Measurements from ENCODE around the gene ERLEC1. TPM values are rescaled to one million over a fixed set of nuclear protein-coding genes. Genes with fewer than 3 reads are reported as not detected.
A peak's percentile ranks its signal among the peaks of the same experiment; 100 is the strongest.

The ERLEC1 gene
- total and polyA plus RNA-seq, 4 donors: 28.8 to 32.0 (median 30.4) TPM

DNA sequence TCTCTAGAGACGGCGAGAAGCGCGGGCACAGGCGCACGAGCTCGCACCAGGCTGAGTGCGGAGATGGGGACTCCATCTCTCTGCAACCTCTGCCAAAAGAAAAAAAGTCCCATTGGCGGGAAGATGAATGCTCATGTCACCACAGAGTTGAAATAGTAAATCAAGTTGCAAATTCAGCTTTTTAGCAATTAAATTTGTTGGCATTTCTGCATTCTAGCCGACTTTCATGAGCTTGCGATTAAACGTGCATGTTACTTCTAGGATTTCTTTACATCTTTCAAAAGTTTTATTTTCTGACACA is 18.7 kb upstream of the ERLEC1 start:
- Histone ChIP-seq H3K4me3 (ENCODE audit: low read depth in 1 of 3, low read length in 3 of 3) (peak overlapping the region; percentile 70 to 97 (median 94)), H3K4me1 (ENCODE audit: control insufficient read depth in 4 of 4, insufficient read depth in 4 of 4, low read length in 3 of 4) (peaks cover 0 to 8% (median 4%) of the 10 kb centered on the region in 4 donors), H3K27me3 (ENCODE audit: control insufficient read depth in 4 of 4, insufficient read depth in 4 of 4, low read length in 3 of 4) (no peaks in the 10 kb centered on the region), H3K27ac (ENCODE audit: low read depth in 1 of 2, low read length in 2 of 2) (peak overlapping the region; percentile 73 to 74), H3K36me3 (ENCODE audit: control insufficient read depth in 4 of 4, insufficient read depth in 3 of 4, low read depth in 1 of 4, low read length in 3 of 4) (peaks cover 3% of the 10 kb centered on the region in 4 donors), H3K9ac (ENCODE audit: low read depth in 1 of 2, low read length in 2 of 2) (peak overlapping the region; percentile 50 to 85), H3K9me3 (ENCODE audit: control insufficient read depth in 4 of 4, low read length in 3 of 4) (no peaks in the 10 kb centered on the region)
- TF ChIP-seq TAF1 (conservative IDR thresholded peaks at IDR 0.05) (no peak), YY1 (IDR thresholded peaks at IDR 0.05) (peak; percentile 1), GABPA (IDR thresholded peaks at IDR 0.05 in 1 of 2, conservative IDR thresholded peaks at IDR 0.05 in 1 of 2) (no peak)
- 2% methylated on average over 12 of the region's 12 CpGs for WGBS
- DNase-seq (ENCODE audit: low spot score): no peak

DNA sequence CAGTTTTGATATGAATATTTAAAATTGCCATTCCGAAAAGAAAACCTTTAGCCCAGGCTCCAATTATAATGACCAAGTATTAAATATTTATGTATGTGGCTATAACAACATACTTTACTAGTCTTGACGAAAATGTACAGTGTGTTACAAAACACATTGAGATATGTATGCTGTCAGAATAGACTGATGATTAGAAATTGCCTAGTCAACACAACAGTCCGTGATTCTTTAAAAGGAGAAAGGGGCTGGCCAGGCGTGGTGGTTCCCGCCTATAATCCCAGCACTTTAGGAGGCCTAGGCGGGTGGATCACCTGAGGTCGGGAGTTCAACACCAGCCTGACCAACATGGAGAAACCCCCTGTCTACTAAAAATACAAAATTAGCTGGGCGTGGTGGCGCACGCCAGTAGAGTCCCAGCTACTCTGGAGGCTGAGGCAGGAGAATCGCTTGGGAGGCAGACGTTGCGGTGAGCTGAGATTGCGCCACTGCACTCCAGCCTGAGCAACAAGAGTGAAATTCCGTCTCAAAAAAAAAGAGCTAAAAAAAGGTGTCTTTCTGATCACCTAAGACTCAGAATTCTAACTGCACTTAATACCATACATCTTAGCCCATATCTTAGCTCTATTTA is 17.4 kb upstream of the ERLEC1 start:
- H3K36me3 ChIP-seq (ENCODE audit: control insufficient read depth in 4 of 4, insufficient read depth in 3 of 4, low read depth in 1 of 4, low read length in 3 of 4): no peaks in the 10 kb centered on the region
- no peaks in the 10 kb centered on the region for H3K9me3 ChIP-seq (ENCODE audit: control insufficient read depth in 4 of 4, low read length in 3 of 4)
- H3K27me3 ChIP-seq (ENCODE audit: control insufficient read depth in 4 of 4, insufficient read depth in 4 of 4, low read length in 3 of 4): no peaks in the 10 kb centered on the region
- TF ChIP-seq HNF4A (conservative IDR thresholded peaks at IDR 0.05): no peak
- TF ChIP-seq, protein P1, sequence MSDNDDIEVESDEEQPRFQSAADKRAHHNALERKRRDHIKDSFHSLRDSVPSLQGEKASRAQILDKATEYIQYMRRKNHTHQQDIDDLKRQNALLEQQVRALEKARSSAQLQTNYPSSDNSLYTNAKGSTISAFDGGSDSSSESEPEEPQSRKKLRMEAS (IDR thresholded peaks at IDR 0.05): no peak
- TF ChIP-seq TAF1 (conservative IDR thresholded peaks at IDR 0.05): no peak
- H3K4me3 ChIP-seq (ENCODE audit: low read depth in 1 of 3, low read length in 3 of 3): no peak overlapping the region
- WGBS: 96% methylated on average over 15 of the region's 15 CpGs
- DNase-seq (ENCODE audit: low spot score): no peak
- no peak overlapping the region for H3K27ac ChIP-seq (ENCODE audit: low read depth in 1 of 2, low read length in 2 of 2)
- peaks cover 0 to 8% (median 4%) of the 10 kb centered on the region in 4 donors for H3K4me1 ChIP-seq (ENCODE audit: control insufficient read depth in 4 of 4, insufficient read depth in 4 of 4, low read length in 3 of 4)
- no peak overlapping the region for H3K9ac ChIP-seq (ENCODE audit: low read depth in 1 of 2, low read length in 2 of 2)

DNA sequence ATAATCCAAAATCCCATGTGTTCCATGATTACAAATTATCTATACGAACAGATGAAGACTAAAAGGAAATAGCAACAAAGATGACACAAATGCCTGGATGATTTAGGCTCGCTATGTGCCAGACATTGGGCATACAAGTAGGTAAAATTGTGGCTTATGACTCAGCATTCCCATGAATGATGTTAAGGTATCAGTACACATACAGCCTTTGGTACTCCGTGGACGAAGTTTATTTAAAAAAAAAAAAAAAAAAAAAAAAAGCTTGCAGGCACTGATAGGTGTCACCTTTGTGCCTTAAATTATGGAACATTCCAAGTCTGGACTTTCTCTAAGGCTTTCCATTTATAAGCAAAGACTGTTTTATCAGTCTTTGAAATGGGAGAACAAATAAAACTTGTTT is 16.6 kb upstream of the ERLEC1 start:
- no peak overlapping the region for H3K4me3 ChIP-seq (ENCODE audit: low read depth in 1 of 3, low read length in 3 of 3)
- WGBS: 88% methylated on average over 4 of the region's 4 CpGs

More for the DNA sequence above, 16.6 kb upstream of the ERLEC1 start:
- Histone ChIP-seq H3K4me1 (ENCODE audit: control insufficient read depth in 4 of 4, insufficient read depth in 4 of 4, low read length in 3 of 4) (peaks cover 0 to 8% (median 4%) of the 10 kb centered on the region in 4 donors), H3K27ac (ENCODE audit: low read depth in 1 of 2, low read length in 2 of 2) (no peak overlapping the region), H3K9me3 (ENCODE audit: control insufficient read depth in 4 of 4, low read length in 3 of 4) (no peaks in the 10 kb centered on the region), H3K27me3 (ENCODE audit: control insufficient read depth in 4 of 4, insufficient read depth in 4 of 4, low read length in 3 of 4) (no peaks in the 10 kb centered on the region), H3K9ac (ENCODE audit: low read depth in 1 of 2, low read length in 2 of 2) (no peak overlapping the region), H3K36me3 (ENCODE audit: control insufficient read depth in 4 of 4, insufficient read depth in 3 of 4, low read depth in 1 of 4, low read length in 3 of 4) (no peaks in the 10 kb centered on the region)
- DNase-seq (ENCODE audit: low spot score): no peak
- no peak for TF ChIP-seq FOXA2 (IDR thresholded peaks at IDR 0.05)
- TF ChIP-seq, protein P2, sequence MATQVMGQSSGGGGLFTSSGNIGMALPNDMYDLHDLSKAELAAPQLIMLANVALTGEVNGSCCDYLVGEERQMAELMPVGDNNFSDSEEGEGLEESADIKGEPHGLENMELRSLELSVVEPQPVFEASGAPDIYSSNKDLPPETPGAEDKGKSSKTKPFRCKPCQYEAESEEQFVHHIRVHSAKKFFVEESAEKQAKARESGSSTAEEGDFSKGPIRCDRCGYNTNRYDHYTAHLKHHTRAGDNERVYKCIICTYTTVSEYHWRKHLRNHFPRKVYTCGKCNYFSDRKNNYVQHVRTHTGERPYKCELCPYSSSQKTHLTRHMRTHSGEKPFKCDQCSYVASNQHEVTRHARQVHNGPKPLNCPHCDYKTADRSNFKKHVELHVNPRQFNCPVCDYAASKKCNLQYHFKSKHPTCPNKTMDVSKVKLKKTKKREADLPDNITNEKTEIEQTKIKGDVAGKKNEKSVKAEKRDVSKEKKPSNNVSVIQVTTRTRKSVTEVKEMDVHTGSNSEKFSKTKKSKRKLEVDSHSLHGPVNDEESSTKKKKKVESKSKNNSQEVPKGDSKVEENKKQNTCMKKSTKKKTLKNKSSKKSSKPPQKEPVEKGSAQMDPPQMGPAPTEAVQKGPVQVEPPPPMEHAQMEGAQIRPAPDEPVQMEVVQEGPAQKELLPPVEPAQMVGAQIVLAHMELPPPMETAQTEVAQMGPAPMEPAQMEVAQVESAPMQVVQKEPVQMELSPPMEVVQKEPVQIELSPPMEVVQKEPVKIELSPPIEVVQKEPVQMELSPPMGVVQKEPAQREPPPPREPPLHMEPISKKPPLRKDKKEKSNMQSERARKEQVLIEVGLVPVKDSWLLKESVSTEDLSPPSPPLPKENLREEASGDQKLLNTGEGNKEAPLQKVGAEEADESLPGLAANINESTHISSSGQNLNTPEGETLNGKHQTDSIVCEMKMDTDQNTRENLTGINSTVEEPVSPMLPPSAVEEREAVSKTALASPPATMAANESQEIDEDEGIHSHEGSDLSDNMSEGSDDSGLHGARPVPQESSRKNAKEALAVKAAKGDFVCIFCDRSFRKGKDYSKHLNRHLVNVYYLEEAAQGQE (IDR thresholded peaks at IDR 0.05): no peak
- no peak for TF ChIP-seq RAD21 (IDR thresholded peaks at IDR 0.05)
- TF ChIP-seq, protein P1 (IDR thresholded peaks at IDR 0.05): no peak
- TF ChIP-seq RXRA (IDR thresholded peaks at IDR 0.05): no peak
- TF ChIP-seq, protein P3, sequence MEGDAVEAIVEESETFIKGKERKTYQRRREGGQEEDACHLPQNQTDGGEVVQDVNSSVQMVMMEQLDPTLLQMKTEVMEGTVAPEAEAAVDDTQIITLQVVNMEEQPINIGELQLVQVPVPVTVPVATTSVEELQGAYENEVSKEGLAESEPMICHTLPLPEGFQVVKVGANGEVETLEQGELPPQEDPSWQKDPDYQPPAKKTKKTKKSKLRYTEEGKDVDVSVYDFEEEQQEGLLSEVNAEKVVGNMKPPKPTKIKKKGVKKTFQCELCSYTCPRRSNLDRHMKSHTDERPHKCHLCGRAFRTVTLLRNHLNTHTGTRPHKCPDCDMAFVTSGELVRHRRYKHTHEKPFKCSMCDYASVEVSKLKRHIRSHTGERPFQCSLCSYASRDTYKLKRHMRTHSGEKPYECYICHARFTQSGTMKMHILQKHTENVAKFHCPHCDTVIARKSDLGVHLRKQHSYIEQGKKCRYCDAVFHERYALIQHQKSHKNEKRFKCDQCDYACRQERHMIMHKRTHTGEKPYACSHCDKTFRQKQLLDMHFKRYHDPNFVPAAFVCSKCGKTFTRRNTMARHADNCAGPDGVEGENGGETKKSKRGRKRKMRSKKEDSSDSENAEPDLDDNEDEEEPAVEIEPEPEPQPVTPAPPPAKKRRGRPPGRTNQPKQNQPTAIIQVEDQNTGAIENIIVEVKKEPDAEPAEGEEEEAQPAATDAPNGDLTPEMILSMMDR (IDR thresholded peaks at IDR 0.05; ENCODE audit: low read depth, low read length, missing input control): no peak
- TF ChIP-seq SP1 (IDR thresholded peaks at IDR 0.05): no peak
- no peak for TF ChIP-seq HNF4G (IDR thresholded peaks at IDR 0.05)
- no peak for TF ChIP-seq YY1 (IDR thresholded peaks at IDR 0.05)
- TF ChIP-seq TAF1 (conservative IDR thresholded peaks at IDR 0.05): no peak
- no peak for TF ChIP-seq EGR1 (IDR thresholded peaks at IDR 0.05; ENCODE audit: low read depth in 2 of 2)
- TF ChIP-seq GABPA (IDR thresholded peaks at IDR 0.05 in 1 of 2, conservative IDR thresholded peaks at IDR 0.05 in 1 of 2): no peak
- no peak for TF ChIP-seq NR2F2 (IDR thresholded peaks at IDR 0.05)
- TF ChIP-seq HNF4A (conservative IDR thresholded peaks at IDR 0.05): no peak
- TF ChIP-seq, protein P4, sequence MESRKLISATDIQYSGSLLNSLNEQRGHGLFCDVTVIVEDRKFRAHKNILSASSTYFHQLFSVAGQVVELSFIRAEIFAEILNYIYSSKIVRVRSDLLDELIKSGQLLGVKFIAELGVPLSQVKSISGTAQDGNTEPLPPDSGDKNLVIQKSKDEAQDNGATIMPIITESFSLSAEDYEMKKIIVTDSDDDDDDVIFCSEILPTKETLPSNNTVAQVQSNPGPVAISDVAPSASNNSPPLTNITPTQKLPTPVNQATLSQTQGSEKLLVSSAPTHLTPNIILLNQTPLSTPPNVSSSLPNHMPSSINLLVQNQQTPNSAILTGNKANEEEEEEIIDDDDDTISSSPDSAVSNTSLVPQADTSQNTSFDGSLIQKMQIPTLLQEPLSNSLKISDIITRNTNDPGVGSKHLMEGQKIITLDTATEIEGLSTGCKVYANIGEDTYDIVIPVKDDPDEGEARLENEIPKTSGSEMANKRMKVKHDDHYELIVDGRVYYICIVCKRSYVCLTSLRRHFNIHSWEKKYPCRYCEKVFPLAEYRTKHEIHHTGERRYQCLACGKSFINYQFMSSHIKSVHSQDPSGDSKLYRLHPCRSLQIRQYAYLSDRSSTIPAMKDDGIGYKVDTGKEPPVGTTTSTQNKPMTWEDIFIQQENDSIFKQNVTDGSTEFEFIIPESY (IDR thresholded peaks at IDR 0.05): no peak
- TF ChIP-seq, protein P5, sequence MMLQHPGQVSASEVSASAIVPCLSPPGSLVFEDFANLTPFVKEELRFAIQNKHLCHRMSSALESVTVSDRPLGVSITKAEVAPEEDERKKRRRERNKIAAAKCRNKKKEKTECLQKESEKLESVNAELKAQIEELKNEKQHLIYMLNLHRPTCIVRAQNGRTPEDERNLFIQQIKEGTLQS (IDR thresholded peaks at IDR 0.05): no peak
- TF ChIP-seq JUND (IDR thresholded peaks at IDR 0.05): no peak

Measured in liver (tissue), 9 donors.